Kidney tubule cell (primary cell): ENCODE results near the gene LRFN4.
"Not testable (repeated sequence)": the region's sequence is repeated elsewhere in the genome, so short reads cannot be mapped to it uniquely, and the experiment has no call there.

Experiments used
- DNase-seq: peaks from one replicate; pipeline ENCODE4 v3.0.0-alpha.2; 2018; ENCODE audit warnings: low spot score

The LRFN4 gene

DNA sequence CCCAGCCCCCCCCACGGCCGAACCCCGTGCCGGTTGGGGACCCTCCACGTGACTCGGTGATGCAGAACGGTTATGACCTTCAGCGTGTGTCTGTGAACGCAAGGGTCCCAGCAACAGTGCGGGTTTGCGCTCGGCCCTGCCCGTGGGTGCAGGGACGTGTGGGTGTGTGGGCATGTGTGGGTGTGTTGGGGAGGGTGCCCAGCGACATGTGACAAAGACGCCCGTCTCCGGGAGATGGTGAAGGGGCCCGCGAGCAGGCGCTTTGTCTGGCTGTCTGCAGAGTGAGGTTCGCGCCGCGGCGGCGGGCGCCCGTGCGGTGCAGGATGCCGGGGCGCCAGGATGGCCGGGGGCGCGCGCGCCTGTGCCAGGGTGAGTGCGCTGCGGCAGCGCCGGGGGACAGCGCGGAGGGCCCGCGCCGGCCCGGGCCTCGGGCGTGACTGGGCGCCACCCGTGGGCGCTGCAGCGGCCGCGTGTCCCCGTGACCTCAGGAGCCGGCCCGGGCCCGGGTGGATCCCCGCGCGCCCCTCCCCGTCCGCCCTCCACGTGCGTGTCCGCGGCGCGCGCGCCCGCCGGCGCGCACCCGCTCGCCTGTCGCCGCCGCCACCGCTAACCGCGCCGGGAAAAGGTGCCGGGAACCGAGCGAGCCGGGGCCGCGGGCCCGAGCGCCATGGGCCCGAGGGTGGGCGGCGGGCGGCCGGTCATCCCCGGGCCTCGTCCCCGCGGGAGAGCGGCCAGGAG, at the start of gene LRFN4:
Gene LRFN4 (plus strand): TSS at position 569 of the 738 bp plus-strand sequence. CDS start 681 bp downstream, outside the sequence.
- DNase-seq = peak; percentile 66

GRCh38 chr11:66809592-66809991, 47.3 kb upstream of the LRFN4 start:
- no peak for DNase-seq

DNA sequence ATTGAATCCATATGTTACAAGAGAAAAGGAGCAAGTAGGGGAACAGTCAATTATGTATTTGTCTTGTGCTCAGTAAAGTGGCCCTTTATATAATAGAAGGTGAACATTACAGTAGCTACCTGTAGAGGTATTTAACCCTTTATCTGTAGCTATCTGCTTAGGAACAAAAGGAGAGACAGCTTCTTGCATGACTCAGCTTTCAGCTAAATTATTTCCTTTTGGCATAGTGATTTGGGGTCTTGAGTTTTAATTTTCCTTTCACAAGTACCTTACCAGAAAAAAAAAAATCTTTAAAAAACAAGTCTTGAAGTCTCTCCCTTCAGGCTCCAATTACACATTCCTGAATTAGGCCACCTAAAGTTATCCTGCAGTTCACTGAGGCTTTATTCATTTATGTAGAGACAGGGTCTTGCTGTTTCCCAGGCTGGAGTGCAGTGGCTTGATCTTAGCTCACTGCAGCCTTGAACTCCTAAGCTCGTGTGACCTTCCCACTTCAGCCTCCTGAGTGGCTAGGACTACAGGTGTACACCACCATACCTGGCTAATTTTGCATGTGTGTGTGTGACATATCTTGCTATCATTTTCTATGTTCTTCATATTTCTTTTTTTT, 46.2 kb upstream of the LRFN4 start:
- DNase-seq = no peak

DNA sequence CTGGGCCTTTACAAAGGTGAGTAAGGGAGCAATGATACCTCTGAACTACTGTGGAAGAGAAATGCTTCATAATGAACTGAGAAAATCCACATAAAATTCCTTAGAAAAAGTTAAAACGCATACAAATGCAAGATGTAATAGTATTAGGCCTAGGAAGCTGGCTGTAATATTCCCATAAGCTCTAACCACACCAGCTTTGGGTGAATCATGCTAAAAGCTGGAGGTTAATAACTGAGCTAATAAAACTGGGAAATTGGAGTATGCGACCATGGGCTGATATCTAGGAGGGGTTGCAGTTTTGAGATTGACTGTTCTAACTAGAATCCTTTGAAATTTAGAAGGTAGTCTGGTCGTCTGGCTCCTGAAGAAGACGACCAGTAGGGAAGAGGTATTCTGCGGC, 42.2 kb upstream of the LRFN4 start:
- DNase-seq = no peak

DNA sequence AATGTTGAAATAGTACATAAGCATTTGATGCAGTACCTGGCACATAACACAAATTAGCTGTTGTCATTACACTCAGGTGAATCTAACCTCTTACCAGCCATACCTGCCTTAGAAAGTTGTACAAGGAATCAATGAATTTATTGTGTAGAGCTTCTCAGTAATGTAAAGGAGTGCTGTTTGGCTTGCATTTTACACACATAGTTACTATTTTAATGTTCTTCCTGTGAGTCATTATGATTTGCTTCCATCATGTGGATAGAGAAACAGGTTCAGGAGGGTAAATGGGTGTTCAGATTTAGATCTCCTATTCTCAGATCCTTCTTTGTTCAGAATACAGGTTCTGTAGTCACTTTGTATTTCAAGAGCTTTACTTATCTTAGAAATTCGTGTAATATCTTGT, 41.2 kb upstream of the LRFN4 start:
- peak; percentile 28 for DNase-seq

- DNase-seq = peak; percentile 3
Measured at GRCh38 chr11:66818231-66818955, 38.5 kb upstream of the LRFN4 start.

DNA sequence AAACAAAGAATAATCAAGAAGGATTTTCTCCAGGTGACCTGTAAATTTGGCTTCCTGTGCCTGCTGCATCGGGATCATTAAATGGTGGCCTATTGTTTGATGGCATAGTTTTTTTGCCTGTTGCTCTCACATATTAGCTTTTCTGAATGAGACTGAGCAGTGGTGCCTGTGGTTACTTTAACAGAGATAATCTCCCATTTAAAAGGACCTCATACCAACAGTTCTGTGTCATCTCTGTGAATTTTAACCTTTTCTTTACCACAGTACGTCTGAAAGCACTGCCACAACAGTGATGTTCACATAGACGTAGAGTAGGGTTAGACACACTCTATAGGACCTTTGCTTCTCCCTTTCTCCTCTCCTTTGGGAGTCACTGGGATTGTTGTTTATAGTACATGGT, 36.5 kb upstream of the LRFN4 start:
- no peak for DNase-seq

GRCh38 chr11:66820901-66821300, 36.0 kb upstream of the LRFN4 start:
- no peak for DNase-seq

DNA sequence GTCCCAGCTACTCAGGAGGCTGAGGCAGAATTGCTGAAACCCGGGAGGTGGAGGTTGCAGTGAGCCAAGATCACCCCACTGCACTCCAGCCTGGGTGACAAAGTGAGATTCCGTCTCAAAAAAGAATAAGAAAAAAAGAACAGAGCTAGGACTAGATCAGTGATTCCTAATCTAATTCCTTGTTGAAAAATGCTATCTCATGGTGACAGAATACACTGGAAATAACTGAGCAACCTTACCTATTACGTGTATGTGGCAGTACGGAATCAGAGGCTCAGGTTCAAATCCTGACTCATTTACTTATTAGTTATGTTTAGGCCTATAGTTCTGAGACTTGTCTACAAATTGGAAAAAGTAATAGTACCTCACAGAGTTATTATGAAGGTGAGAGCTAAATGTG, 33.2 kb upstream of the LRFN4 start:
- DNase-seq = no peak

GRCh38 chr11:66824573-66824972, 32.3 kb upstream of the LRFN4 start:
- DNase-seq = not testable (repeated sequence)

DNA sequence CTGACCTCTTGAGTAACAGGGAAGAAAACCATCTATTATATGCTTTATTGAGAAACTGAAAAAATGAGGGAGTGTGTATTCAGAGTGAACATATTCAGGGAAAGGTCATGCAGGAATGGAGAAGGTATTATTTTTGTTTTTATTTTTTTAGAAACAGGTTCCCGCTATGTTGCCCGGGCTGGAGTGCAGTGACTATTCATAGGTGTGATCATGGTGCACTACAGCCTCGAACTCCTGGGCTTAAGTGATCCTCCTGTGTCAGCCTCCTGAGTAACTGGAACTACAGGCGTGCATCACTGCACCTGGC, 22.4 kb upstream of the LRFN4 start:
- DNase-seq = no peak

DNA sequence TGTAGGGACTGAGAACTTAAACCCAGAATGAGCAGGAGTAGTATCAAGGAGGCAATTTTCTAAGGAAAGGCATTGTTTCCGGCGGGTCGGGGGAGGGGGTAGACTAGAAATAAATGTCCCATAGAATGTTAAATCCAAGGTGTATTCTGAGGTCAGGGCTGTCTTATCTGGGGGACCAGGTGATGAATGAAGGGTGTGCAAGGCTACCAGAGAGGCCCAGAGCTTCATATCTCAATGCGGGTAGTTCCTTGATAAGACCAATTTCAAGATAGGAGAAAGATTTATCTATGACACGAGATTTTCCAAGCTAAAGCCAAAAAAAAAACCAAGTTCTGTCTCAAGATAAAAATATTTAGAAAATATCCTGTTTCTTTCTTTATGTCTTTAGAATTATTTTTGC, 21.9 kb upstream of the LRFN4 start:
- DNase-seq = no peak

DNA sequence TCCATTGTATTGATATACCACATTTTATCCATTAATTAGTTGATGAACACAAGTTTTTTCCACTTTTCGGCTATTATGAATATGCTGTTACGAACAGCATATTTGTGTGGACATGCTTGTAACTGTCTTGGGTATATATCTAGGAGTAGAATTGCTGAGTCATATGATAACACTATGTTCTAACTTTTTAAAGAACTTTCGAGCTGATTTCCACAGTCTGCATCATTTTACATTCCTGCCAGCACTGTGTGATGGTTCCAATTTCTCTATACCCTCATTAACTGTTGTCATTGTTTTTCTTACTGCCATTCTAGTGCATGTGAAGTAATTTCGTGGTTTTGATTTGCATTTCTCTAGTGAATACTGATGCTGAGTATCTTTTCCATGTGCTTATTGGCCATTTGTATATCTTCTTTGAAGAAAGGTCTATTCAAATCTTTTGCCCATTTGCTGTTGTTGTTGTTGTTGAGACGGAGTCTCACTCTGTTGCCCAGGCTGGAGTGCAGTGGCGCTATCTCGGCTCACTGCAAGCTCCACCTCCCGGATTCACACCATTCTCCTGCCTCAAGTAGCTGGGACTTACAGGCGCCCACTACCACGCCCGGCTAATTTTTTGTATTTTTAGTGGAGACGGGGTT, 21.0 kb upstream of the LRFN4 start:
- no peak for DNase-seq

DNA sequence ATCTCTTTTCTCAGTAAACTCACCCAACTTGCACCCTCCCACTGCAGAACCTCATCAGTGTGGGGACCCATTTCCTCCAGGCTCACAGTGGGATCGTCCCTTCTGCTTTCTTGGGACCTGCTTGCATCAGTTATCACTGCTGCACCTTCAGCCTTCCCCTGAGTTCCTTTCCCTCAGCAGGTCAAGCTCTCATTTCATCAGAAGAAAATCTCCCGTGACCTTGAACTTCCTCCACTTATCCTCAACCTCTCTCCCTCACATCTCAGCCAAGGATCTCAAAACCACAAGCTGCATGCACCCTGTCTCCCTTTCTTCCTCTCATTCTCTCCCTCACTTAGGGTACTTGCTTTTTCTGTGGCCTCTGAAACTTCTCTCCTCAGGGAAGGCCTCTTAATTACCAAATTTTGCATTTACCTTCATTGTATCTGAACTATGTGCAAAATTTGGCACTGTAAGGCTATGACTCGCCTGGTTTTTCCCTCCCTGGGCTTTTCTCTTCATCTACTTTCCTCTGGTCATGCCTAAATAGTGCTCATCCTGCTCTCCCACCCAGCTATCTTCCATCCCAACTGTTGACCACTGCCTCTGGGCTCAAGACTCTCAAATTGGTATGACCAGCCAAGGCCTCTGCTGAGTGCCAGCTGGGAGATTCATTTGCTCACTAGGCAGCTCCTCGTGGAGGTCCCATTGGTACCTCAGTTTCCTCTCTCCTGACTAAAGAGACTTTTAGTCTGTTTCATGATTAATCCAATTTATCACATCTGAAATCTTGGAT, 16.4 kb upstream of the LRFN4 start:
- no peak for DNase-seq

GRCh38 chr11:66841861-66842260, 15.0 kb upstream of the LRFN4 start:
- DNase-seq = no peak

DNA sequence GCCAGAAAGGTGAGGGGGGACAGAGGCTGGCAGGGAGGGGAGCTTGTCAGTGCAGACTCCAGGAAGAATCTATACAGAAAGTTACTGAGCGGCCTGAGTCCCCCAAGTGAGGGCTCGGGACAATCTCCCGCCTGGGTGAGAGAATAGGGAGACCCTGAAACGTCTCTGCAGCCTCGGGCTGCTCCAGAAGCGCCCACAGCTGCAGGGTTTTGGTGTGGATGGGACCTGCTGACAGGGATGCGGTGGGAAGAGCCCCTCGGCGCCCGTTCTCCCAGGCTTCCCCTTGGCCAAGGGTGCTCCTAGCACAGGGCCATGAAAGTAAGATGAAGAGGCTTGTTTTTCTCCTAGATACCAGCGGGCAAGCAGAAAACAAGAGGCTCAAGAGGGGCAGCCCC, 14.4 kb upstream of the LRFN4 start:
- no peak for DNase-seq

DNA sequence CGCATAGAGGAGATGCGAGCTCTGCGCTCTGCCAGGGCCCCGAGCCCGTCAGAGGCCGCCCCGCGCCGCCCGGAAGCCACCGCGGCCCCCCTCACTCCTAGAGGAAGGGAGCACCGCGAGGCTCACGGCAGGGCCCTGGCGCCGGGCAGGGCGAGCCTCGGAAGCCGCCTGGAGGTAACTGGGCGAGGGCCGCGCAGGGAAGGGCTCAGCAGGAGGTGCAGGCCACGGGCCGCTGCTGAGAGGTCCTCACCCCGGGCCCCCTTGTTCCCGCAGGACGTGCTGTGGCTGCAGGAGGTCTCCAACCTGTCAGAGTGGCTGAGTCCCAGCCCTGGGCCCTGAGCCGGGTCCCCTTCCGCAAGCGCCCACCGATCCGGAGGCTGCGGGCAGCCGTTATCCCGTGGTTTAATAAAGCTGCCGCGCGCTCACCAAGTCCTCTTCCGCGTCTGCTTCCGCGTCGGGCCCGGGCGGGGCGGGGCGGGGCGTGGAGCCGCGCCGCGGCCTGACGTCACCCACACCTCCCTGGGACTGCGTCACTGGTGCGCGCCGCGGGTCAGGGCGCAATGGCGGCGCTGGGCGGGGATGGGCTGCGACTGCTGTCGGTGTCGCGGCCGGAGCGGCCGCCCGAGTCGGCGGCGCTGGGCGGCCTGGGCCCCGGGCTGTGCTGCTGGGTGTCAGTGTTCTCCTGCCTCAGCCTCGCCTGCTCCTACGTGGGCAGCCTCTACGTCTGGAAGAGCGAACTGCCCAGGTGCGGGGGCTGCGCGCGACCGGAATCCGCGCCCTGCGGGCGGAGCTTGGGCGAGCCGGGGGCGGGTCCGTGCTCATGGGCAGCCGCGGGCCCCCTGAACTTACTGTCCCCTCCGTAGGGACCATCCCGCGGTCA, 13.7 kb upstream of the LRFN4 start, which contains the start of gene RCE1:
Gene RCE1 (plus strand): TSS at position 546 of the 880 bp plus-strand sequence. CDS start 15 bp downstream, at position 561.
- peak; percentile 92 for DNase-seq

DNA sequence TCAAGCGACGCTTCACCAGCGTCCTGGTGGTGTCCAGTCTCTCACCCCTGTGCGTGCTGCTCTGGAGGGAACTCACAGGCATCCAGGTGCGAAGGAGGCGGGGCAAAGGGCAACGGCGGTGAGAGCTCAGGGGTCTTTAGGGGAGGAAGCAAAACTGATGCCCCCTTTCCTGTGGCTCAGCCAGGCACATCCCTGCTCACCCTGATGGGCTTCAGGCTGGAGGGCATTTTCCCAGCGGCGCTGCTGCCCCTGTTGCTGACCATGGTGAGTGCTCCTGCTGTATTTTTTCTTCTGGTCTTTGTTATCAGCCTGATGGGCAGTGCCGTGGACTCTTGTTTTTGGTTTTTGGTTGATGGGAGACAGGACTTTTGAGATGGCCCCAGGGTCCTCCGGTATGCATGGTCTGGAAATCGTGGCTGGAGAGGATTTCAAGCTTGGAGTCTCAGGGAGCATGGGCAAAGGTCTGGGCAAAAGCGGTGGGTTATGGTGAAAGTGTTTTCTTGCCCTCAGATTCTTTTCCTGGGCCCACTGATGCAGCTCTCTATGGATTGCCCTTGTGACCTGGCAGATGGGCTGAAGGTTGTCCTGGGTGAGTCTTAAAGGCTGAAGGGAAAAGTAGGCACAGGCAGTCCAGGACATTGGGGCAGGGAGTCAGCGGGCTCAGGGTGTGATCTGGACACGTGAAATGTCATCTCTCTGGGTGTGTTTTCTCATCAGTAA, 12.9 kb upstream of the LRFN4 start:
- DNase-seq = no peak

GRCh38 chr11:66844496-66845142, 12.2 kb upstream of the LRFN4 start:
- DNase-seq = no peak
